Tibial nerve (tissue), 3 donors: ENCODE measurements around the gene C1orf159.

Source experiments
- CTCF ChIP-seq, 5 experiments: fragments of 200-600 bp in 3 of 5; fragments of 450-650 bp in 2 of 5; sonication (generic) in 3 of 5; IDR thresholded peaks; one replicate each; pipeline ENCODE4 v1.5.1; 2016 to 2019; ENCODE audit warnings: antibody characterized with exemption in 5 of 5, mild to moderate bottlenecking in 3 of 5, moderate library complexity in 2 of 5
- POLR2A ChIP-seq, 2 donors: fragments of 450-650 bp; IDR thresholded peaks; one replicate each; pipeline ENCODE4 v1.6.1; 2017; ENCODE audit warnings: antibody characterized with exemption in 2 of 2, mild to moderate bottlenecking in 2 of 2, moderate library complexity in 2 of 2

- no peak for TF ChIP-seq CTCF (IDR thresholded peaks at IDR 0.05)
- no peak for TF ChIP-seq POLR2A (IDR thresholded peaks at IDR 0.05)
Measured at GRCh38 chr1:1075148-1075935, 40.5 kb downstream of the C1orf159 start.
